H1 (cell line): Measurements from ENCODE around the gene TSPAN5.

ENCODE experiments used
- CTCF ChIP-seq, 3 experiments: IDR thresholded peaks; 1 replicate in 2 of 3; 2 replicates in 1 of 3; pipeline versions ENCODE4 v1.5.1 to v1.6.1; 2011; ENCODE audit warnings: low read length in 3 of 3, mild to moderate bottlenecking in 3 of 3, inconsistent platforms in 2 of 3, low read depth in 1 of 3, moderate library complexity in 1 of 3; ENCODE audit not compliant: insufficient read depth in 1 of 3; ENCODE audit errors: control extremely low read depth in 1 of 3
- E2F6 ChIP-seq: IDR thresholded peaks from 2 replicates; pipeline ENCODE4 v1.6.1; 2012; ENCODE audit warnings: inconsistent platforms
- EGR1 ChIP-seq: IDR thresholded peaks from 2 replicates; pipeline ENCODE4 v1.6.1; 2011; ENCODE audit warnings: low read depth, low read length, borderline replicate concordance
- HDAC6 ChIP-seq: IDR thresholded peaks from one replicate; pipeline ENCODE4 v1.7.1; 2012; ENCODE audit warnings: low read depth, mild to moderate bottlenecking, inconsistent platforms, low read length, moderate library complexity
- NANOG ChIP-seq: IDR thresholded peaks from 2 replicates; pipeline ENCODE4 v1.6.1; 2011; ENCODE audit warnings: low read length, low read depth, mild to moderate bottlenecking, inconsistent platforms; ENCODE audit not compliant: insufficient read depth, poor library complexity, severe bottlenecking
- POLR2A ChIP-seq, 2 experiments: IDR thresholded peaks; 1 replicate in 1 of 2; 2 replicates in 1 of 2; pipeline ENCODE4 v1.6.1; 2011; ENCODE audit warnings: low read depth in 2 of 2, low read length in 2 of 2, mild to moderate bottlenecking in 2 of 2; ENCODE audit errors: control extremely low read depth in 1 of 2
- RNF2 ChIP-seq: fragments of 200-900, 300-1000 bp; sonication (generic); IDR thresholded peaks from 2 replicates; pipeline ENCODE4 v1.7.1; 2016; ENCODE audit warnings: borderline replicate concordance, low read depth, mild to moderate bottlenecking, antibody characterized with exemption, low read length; ENCODE audit not compliant: poor library complexity, severe bottlenecking; ENCODE audit errors: missing control alignments
- SAP30 ChIP-seq: fragments of 300-600 bp; sonication (generic); IDR thresholded peaks from 2 replicates; pipeline ENCODE4 v1.7.1; 2012; ENCODE audit warnings: low read length, moderate library complexity, mild to moderate bottlenecking, inconsistent platforms; ENCODE audit not compliant: insufficient read depth, insufficient replicate concordance
- SIN3A ChIP-seq, 2 experiments: IDR thresholded peaks in 1 of 2; conservative IDR thresholded peaks in 1 of 2; 2 replicates each; pipeline ENCODE4 v1.6.1; 2011 to 2012; ENCODE audit warnings: low read length in 2 of 2, improper control_type of control experiment in 1 of 2, low read depth in 1 of 2, mild to moderate bottlenecking in 1 of 2
- SIX5 ChIP-seq: IDR thresholded peaks from 2 replicates; pipeline ENCODE4 v1.6.1; 2011; ENCODE audit warnings: mild to moderate bottlenecking, low read depth, low read length
- TAF1 ChIP-seq: IDR thresholded peaks from 2 replicates; pipeline ENCODE4 v1.6.1; 2011; ENCODE audit warnings: mild to moderate bottlenecking, low read depth, low read length
- TBP ChIP-seq: IDR thresholded peaks from 2 replicates; pipeline ENCODE4 v1.6.1; 2011; ENCODE audit warnings: low read depth, low read length, improper control_type of control experiment
- ZNF274 ChIP-seq: IDR thresholded peaks from 2 replicates; pipeline ENCODE4 v1.7.0; 2012; ENCODE audit warnings: low read length, borderline replicate concordance; ENCODE audit errors: extremely low read depth

GRCh38 chr4:98522636-98523395 lies 135.6 kb downstream of the TSPAN5 start:
- no peak for TF ChIP-seq SIN3A (conservative IDR thresholded peaks at IDR 0.05 in 1 of 2, IDR thresholded peaks at IDR 0.05 in 1 of 2; ENCODE audit: low read depth in 1 of 2, low read length in 2 of 2)
- TF ChIP-seq CTCF (IDR thresholded peaks at IDR 0.05; ENCODE audit: control extremely low read depth in 1 of 3, insufficient read depth in 1 of 3, low read depth in 1 of 3, low read length in 3 of 3), result no peak
- no peak for TF ChIP-seq TAF1
- no peak for TF ChIP-seq E2F6
- TF ChIP-seq POLR2A (IDR thresholded peaks at IDR 0.05; ENCODE audit: control extremely low read depth in 1 of 2, low read depth in 2 of 2, low read length in 2 of 2), result no peak
- TF ChIP-seq NANOG, result no peak
- TF ChIP-seq SAP30, result no peak
- TF ChIP-seq TBP, result no peak
- TF ChIP-seq ZNF274, result no peak
- no peak for TF ChIP-seq SIX5
- TF ChIP-seq RNF2, result no peak
- TF ChIP-seq EGR1, result no peak
- TF ChIP-seq HDAC6, result no peak
